ENCODE data around the gene MARCHF7.
"Not testable (repeated sequence)": the region's sequence is repeated elsewhere in the genome, so short reads cannot be mapped to it uniquely, and the experiment has no call there.

MARCHF7 gene, protein sequence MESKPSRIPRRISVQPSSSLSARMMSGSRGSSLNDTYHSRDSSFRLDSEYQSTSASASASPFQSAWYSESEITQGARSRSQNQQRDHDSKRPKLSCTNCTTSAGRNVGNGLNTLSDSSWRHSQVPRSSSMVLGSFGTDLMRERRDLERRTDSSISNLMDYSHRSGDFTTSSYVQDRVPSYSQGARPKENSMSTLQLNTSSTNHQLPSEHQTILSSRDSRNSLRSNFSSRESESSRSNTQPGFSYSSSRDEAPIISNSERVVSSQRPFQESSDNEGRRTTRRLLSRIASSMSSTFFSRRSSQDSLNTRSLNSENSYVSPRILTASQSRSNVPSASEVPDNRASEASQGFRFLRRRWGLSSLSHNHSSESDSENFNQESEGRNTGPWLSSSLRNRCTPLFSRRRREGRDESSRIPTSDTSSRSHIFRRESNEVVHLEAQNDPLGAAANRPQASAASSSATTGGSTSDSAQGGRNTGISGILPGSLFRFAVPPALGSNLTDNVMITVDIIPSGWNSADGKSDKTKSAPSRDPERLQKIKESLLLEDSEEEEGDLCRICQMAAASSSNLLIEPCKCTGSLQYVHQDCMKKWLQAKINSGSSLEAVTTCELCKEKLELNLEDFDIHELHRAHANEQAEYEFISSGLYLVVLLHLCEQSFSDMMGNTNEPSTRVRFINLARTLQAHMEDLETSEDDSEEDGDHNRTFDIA

GRCh38 chr2:159712143-159712928, at the start of gene MARCHF7:
TSS of gene MARCHF7 (plus strand) at chr2:159712506. CDS start at chr2:159729023, 16,517 bp downstream.
- Histone ChIP-seq H3K27ac (ENCODE audit: low read length) (peak within 1 kb of the TSS; percentile 93), H3K36me3 (ENCODE audit: insufficient read depth, low read depth, low read length) (peaks cover 22% of the 10 kb centered on the region), H3K4me1 (ENCODE audit: insufficient read depth, low read length) (peaks cover 5% of the 10 kb centered on the region), H3K4me3 (ENCODE audit: low read length) (peak within 1 kb of the TSS; percentile 91), H3K9me3 (ENCODE audit: insufficient read depth, low read depth, low read length) (no peaks in the 10 kb centered on the region), H3K9ac (ENCODE audit: low read depth, low read length) (peak within 1 kb of the TSS; percentile 100), H3K27me3 (ENCODE audit: insufficient read depth, low read length) (no peaks in the 10 kb centered on the region)

DNA sequence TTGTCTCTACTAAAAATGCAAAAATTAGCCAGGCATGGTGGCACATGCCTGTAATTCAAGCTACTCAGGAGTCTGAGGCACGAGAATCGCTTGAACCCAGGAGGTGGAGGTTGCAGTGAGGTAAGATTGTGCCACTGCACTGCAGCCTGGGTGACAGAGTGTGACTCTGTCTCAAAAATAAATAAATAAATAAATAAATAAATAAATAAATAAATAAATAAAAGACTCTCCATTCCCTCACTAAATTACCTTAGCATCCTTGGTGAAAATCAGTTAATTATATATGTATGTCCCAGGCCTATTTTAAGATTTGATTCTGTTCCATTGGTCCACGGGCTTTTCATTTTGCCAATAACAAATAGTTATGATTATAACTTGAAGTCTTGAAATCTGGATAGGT, 44.9 kb upstream of the MARCHF7 start:
- H3K9me3 ChIP-seq (ENCODE audit: insufficient read depth, low read depth, low read length); H3K27ac ChIP-seq (ENCODE audit: low read length); H3K9ac ChIP-seq (ENCODE audit: low read depth, low read length); H3K4me3 ChIP-seq (ENCODE audit: low read length); H3K4me1 ChIP-seq (ENCODE audit: insufficient read depth, low read length); H3K27me3 ChIP-seq (ENCODE audit: insufficient read depth, low read length); H3K36me3 ChIP-seq (ENCODE audit: insufficient read depth, low read depth, low read length): not testable (repeated sequence)

DNA sequence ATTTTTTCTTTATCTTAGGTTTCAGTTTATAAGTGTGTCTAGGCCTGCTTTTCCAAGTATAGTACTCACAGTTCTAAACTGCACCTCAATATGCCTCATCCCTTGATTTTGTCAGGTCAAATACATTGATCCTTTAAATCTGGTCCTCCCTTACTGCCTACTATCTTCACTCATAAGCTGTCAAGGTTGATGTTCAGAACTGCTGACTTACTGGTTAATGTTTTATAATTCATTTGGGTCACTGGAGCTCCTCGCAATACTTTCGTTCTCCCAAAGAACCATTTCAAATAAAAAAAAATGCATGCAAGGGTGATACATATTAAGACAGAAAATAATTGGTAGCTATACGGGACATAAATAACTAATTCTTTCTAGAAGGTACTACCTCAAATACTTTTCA, 41.3 kb upstream of the MARCHF7 start:
- H3K9me3 ChIP-seq (ENCODE audit: insufficient read depth, low read depth, low read length): no peaks in the 10 kb centered on the region
- no peaks in the 10 kb centered on the region for H3K27me3 ChIP-seq (ENCODE audit: insufficient read depth, low read length)
- no peaks in the 10 kb centered on the region for H3K4me1 ChIP-seq (ENCODE audit: insufficient read depth, low read length)
- H3K36me3 ChIP-seq (ENCODE audit: insufficient read depth, low read depth, low read length): no peaks in the 10 kb centered on the region
- H3K27ac ChIP-seq (ENCODE audit: low read length): no peak overlapping the region
- H3K9ac ChIP-seq (ENCODE audit: low read depth, low read length): no peak overlapping the region
- no peak overlapping the region for H3K4me3 ChIP-seq (ENCODE audit: low read length)

DNA sequence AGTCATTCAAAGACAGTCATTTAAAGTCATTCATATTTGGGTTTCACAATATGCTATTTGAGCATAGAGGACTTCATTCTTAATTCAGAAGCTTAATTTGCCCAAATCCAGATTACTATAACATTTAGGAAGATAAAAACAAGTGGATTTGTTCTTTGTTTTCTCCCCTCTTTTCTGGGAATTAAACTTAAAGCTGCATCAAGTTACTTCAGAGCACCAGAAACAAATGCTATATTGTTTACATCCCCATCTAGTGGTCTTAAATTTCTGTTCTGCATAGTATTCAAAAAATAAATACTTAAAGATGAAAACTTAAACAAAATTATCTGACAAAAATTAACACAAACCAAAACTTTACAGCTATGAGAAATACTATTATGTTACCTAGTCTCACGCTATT, 34.7 kb upstream of the MARCHF7 start:
- H3K27ac ChIP-seq (ENCODE audit: low read length): no peak overlapping the region
- no peak overlapping the region for H3K9ac ChIP-seq (ENCODE audit: low read depth, low read length)
- no peaks in the 10 kb centered on the region for H3K4me1 ChIP-seq (ENCODE audit: insufficient read depth, low read length)
- H3K36me3 ChIP-seq (ENCODE audit: insufficient read depth, low read depth, low read length): no peaks in the 10 kb centered on the region
- no peaks in the 10 kb centered on the region for H3K9me3 ChIP-seq (ENCODE audit: insufficient read depth, low read depth, low read length)
- H3K4me3 ChIP-seq (ENCODE audit: low read length): no peak overlapping the region
- H3K27me3 ChIP-seq (ENCODE audit: insufficient read depth, low read length): no peaks in the 10 kb centered on the region

- no peak overlapping the region for H3K27ac ChIP-seq (ENCODE audit: low read length)
- 0 out of 2 replicates have a peak, but pooled peaks cover 3% of the 10 kb centered on the region for H3K4me1 ChIP-seq (ENCODE audit: insufficient read depth, low read length)
- H3K9ac ChIP-seq (ENCODE audit: low read depth, low read length): no peak overlapping the region
- no peak overlapping the region for H3K4me3 ChIP-seq (ENCODE audit: low read length)
- no peaks in the 10 kb centered on the region for H3K9me3 ChIP-seq (ENCODE audit: insufficient read depth, low read depth, low read length)
- no peaks in the 10 kb centered on the region for H3K36me3 ChIP-seq (ENCODE audit: insufficient read depth, low read depth, low read length)
- no peaks in the 10 kb centered on the region for H3K27me3 ChIP-seq (ENCODE audit: insufficient read depth, low read length)
Measured at GRCh38 chr2:159680692-159681091, 31.6 kb upstream of the MARCHF7 start.

- H3K36me3 ChIP-seq (ENCODE audit: insufficient read depth, low read depth, low read length): no peaks in the 10 kb centered on the region
- H3K4me1 ChIP-seq (ENCODE audit: insufficient read depth, low read length): 0 out of 2 replicates have a peak, but pooled peaks cover 3% of the 10 kb centered on the region
- H3K4me3 ChIP-seq (ENCODE audit: low read length): no peak overlapping the region
- no peaks in the 10 kb centered on the region for H3K9me3 ChIP-seq (ENCODE audit: insufficient read depth, low read depth, low read length)
- H3K9ac ChIP-seq (ENCODE audit: low read depth, low read length): no peak overlapping the region
- H3K27ac ChIP-seq (ENCODE audit: low read length): no peak overlapping the region
- no peaks in the 10 kb centered on the region for H3K27me3 ChIP-seq (ENCODE audit: insufficient read depth, low read length)
Measured at GRCh38 chr2:159683817-159684216, 28.5 kb upstream of the MARCHF7 start.

- H3K27me3 ChIP-seq (ENCODE audit: insufficient read depth, low read length): no peaks in the 10 kb centered on the region
- no peak overlapping the region for H3K9ac ChIP-seq (ENCODE audit: low read depth, low read length)
- H3K4me1 ChIP-seq (ENCODE audit: insufficient read depth, low read length): 0 out of 2 replicates have a peak, but pooled peaks cover 3% of the 10 kb centered on the region
- no peak overlapping the region for H3K4me3 ChIP-seq (ENCODE audit: low read length)
- no peak overlapping the region for H3K27ac ChIP-seq (ENCODE audit: low read length)
- no peaks in the 10 kb centered on the region for H3K36me3 ChIP-seq (ENCODE audit: insufficient read depth, low read depth, low read length)
- H3K9me3 ChIP-seq (ENCODE audit: insufficient read depth, low read depth, low read length): no peaks in the 10 kb centered on the region
Measured at GRCh38 chr2:159684796-159685195, 27.5 kb upstream of the MARCHF7 start.

DNA sequence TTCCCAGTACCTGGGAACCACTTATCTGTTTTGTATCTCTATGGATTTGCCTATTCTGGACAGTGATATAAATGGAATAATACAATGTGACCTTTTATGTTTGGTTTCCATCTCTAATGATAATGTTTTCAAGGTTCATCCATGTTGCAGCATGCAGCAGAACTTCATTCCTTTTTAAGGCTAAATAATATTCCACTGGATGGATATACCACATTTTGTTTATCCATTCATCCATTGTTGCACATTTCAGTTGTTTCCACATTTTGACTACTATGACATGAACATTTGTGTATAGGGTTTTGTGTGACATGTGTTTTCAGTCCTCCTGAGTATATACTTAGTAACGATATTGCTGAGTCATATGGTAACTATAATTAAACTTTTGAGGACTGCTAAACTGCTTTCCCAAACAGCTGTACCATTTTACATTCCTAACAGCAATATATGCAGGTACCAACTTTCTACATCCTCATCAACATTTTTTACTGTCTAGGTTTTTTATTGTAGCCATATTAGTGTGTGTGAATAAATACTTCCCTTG, 17.7 kb upstream of the MARCHF7 start:
- H3K27ac ChIP-seq (ENCODE audit: low read length): no peak overlapping the region
- no peaks in the 10 kb centered on the region for H3K4me1 ChIP-seq (ENCODE audit: insufficient read depth, low read length)
- no peaks in the 10 kb centered on the region; the same call in 1 of the 2 replicates for H3K36me3 ChIP-seq (ENCODE audit: insufficient read depth, low read depth, low read length)
- peaks cover 16% of the 10 kb centered on the region for H3K9me3 ChIP-seq (ENCODE audit: insufficient read depth, low read depth, low read length)
- H3K27me3 ChIP-seq (ENCODE audit: insufficient read depth, low read length): no peaks in the 10 kb centered on the region
- no peak overlapping the region for H3K9ac ChIP-seq (ENCODE audit: low read depth, low read length)
- H3K4me3 ChIP-seq (ENCODE audit: low read length): no peak overlapping the region

DNA sequence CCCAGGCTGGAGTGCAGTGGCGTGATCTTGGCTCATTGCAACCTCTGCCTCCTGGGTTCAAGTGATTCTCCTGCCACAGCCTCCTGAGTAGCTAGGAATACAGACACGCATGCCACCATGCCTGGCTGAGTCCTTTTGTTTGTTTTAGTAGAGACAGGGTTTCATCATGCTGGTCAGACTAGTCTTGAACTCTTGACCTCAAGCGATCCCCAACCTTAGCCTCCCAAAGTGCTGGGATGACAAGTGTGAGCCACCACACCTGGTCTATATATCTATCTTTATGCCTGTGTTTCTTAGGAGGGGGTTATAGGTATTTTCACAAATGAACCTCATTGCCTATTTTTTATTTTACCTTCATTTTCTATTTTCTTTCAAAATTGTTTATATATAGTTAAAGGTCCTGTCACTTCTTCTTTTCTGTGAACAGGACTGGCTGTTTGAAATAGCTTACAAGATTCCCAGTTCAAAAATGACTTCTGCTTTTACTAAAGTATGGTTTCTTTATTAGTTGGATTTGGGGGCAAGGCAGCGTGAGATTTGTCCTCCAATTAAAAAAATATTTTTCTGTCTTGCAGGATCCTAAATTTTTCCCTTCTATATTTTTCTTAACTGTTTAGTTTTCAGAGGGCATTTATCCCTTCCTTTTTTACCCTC, 16.4 kb upstream of the MARCHF7 start:
- H3K27me3 ChIP-seq (ENCODE audit: insufficient read depth, low read length): no peaks in the 10 kb centered on the region
- H3K4me1 ChIP-seq (ENCODE audit: insufficient read depth, low read length): no peaks in the 10 kb centered on the region; the same call in 1 of the 2 replicates
- no peak overlapping the region for H3K4me3 ChIP-seq (ENCODE audit: low read length)
- H3K9me3 ChIP-seq (ENCODE audit: insufficient read depth, low read depth, low read length): peaks cover 16% of the 10 kb centered on the region
- H3K36me3 ChIP-seq (ENCODE audit: insufficient read depth, low read depth, low read length): no peaks in the 10 kb centered on the region; the same call in 1 of the 2 replicates
- no peak overlapping the region for H3K27ac ChIP-seq (ENCODE audit: low read length)
- H3K9ac ChIP-seq (ENCODE audit: low read depth, low read length): no peak overlapping the region

GRCh38 chr2:159703491-159703890, 8.8 kb upstream of the MARCHF7 start:
- no peak overlapping the region for H3K4me3 ChIP-seq (ENCODE audit: low read length)
- no peak overlapping the region for H3K27ac ChIP-seq (ENCODE audit: low read length)
- H3K9me3 ChIP-seq (ENCODE audit: insufficient read depth, low read depth, low read length): no peaks in the 10 kb centered on the region
- H3K9ac ChIP-seq (ENCODE audit: low read depth, low read length): no peak overlapping the region
- no peaks in the 10 kb centered on the region for H3K27me3 ChIP-seq (ENCODE audit: insufficient read depth, low read length)
- H3K36me3 ChIP-seq (ENCODE audit: insufficient read depth, low read depth, low read length): no peaks in the 10 kb centered on the region
- H3K4me1 ChIP-seq (ENCODE audit: insufficient read depth, low read length): no peaks in the 10 kb centered on the region; the same call in 1 of the 2 replicates
